ENCODE results near the gene EPB41L2.

The EPB41L2 gene

GRCh38 chr6:130967502-130968445 is 95.3 kb downstream of the EPB41L2 start:
- ChIA-PET CTCF (interaction anchor here (1.2 to 1.5 kb wide), 3 partner anchors 10 to 149 kb away, joined by 3 to 5 read pairs (median 4); no protein-coding TSS in a partner anchor), POLR2A (no interaction called here)
- no peak for DNase-seq (ENCODE audit: low read depth, low spot score)
- no peak overlapping the region for H3K4me3 ChIP-seq (ENCODE audit: low read depth, low read length)
- no peak for TF ChIP-seq CTCF (IDR thresholded peaks at IDR 0.05; ENCODE audit: insufficient read depth, low read length, missing control alignments)

DNA sequence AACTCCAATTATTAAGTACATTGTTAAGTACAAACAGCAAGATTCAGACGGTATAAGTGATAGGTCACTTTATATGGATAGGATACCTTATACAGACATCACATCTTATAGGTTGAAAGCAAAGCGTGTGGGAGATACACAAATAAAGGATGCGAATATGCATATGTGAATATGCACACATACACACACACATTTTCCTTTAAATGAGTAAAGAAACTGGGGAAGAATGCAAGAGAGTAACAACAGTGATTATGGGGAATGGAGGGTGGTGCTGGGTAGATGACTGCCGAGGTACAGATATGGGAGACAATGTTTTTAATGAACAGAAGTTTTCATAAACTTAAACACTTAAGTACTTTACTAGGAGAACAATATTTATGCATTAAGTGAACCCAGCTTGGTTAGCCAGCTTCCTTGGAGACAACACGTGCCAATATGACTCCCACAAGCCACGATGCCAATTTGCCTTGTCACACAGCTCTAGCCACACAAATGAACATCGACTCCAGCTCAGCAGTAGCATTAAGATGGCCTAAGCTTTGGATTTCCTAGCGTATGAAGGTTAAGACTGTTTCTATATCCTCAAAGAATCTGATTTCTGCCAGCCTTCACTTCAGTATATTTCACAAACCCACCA is 96.6 kb downstream of the EPB41L2 start:
- no peak for TF ChIP-seq CTCF (IDR thresholded peaks at IDR 0.05; ENCODE audit: insufficient read depth, low read length, missing control alignments)
- CTCF ChIA-PET, result interaction anchor here (1.5 kb wide), 1 partner anchor 150 kb away, joined by 4 read pairs; no protein-coding TSS in a partner anchor
- H3K4me3 ChIP-seq (ENCODE audit: low read depth, low read length), result no peak overlapping the region
- DNase-seq (ENCODE audit: low read depth, low spot score), result no peak
- POLR2A ChIA-PET, result no interaction called here

GRCh38 chr6:130965656-130966055 is 97.4 kb downstream of the EPB41L2 start:
- no peak for DNase-seq (ENCODE audit: low read depth, low spot score)
- no peak overlapping the region for H3K4me3 ChIP-seq (ENCODE audit: low read depth, low read length)
- CTCF ChIA-PET, result no interaction called here
- TF ChIP-seq CTCF (IDR thresholded peaks at IDR 0.05; ENCODE audit: insufficient read depth, low read length, missing control alignments), result no peak
- POLR2A ChIA-PET, result interaction anchor here (0.6 kb wide), 1 partner anchor 44 kb away, joined by 7 read pairs; no protein-coding TSS in a partner anchor

- no peak for TF ChIP-seq CTCF (IDR thresholded peaks at IDR 0.05; ENCODE audit: insufficient read depth, low read length, missing control alignments)
- ChIA-PET POLR2A (interaction anchor here (0.6 kb wide), 1 partner anchor 45 kb away, joined by 7 read pairs; no protein-coding TSS in a partner anchor), CTCF (interaction anchor here (1.6 kb wide), 1 partner anchor 14 kb away, joined by 3 read pairs; no protein-coding TSS in a partner anchor)
- H3K4me3 ChIP-seq (ENCODE audit: low read depth, low read length), result no peak overlapping the region
- DNase-seq (ENCODE audit: low read depth, low spot score), result no peak
These were observed 98.0 kb downstream of the EPB41L2 start for GRCh38 chr6:130964808-130965604.

- ChIA-PET CTCF (interaction anchor here (1.3 to 1.6 kb wide), 2 partner anchors 15 to 24 kb away, joined by 3 read pairs; no protein-coding TSS in a partner anchor), POLR2A (no interaction called here)
- TF ChIP-seq CTCF (IDR thresholded peaks at IDR 0.05; ENCODE audit: insufficient read depth, low read length, missing control alignments), result no peak
These were observed 98.8 kb downstream of the EPB41L2 start for GRCh38 chr6:130964289-130964688.

More at GRCh38 chr6:130964289-130964688, 98.8 kb downstream of the EPB41L2 start:
- DNase-seq (ENCODE audit: low read depth, low spot score), result no peak
- H3K4me3 ChIP-seq (ENCODE audit: low read depth, low read length), result no peak overlapping the region
